Neural progenitor cell (in vitro differentiated cells): ENCODE data around the gene OBP2B. TPM values are rescaled to one million over a fixed set of nuclear protein-coding genes. Genes with fewer than 3 reads are reported as not detected.
"Not testable (repeated sequence)": the region's sequence is repeated elsewhere in the genome, so short reads cannot be mapped to it uniquely, and the experiment has no call there.

Experiments
- DNase-seq: peaks from one replicate; pipeline ENCODE4 v3.0.0-alpha.2; 2016; ENCODE audit warnings: low spot score
- H2AFZ ChIP-seq: fragments of 200-600 bp; sonication (generic); replicated peaks from 2 replicates; pipeline ENCODE4 v1.6.1; 2016; ENCODE audit warnings: antibody characterized with exemption
- H3F3A ChIP-seq: fragments of 200-600 bp; sonication (generic); 2 replicates; pipeline ENCODE4 v1.6.1; 2016; ENCODE audit warnings: antibody characterized with exemption, low read depth
- H3K27ac ChIP-seq: fragments of 200-600 bp; sonication (generic); 2 replicates; pipeline ENCODE4 v1.5.1; 2016; ENCODE audit warnings: mild to moderate bottlenecking
- H3K27me3 ChIP-seq: fragments of 200-600 bp; sonication (generic); 2 replicates; pipeline ENCODE4 v1.6.1; 2016; ENCODE audit warnings: mild to moderate bottlenecking, moderate library complexity
- H3K36me3 ChIP-seq: fragments of 200-600 bp; sonication (generic); 2 replicates; pipeline ENCODE4 v1.5.1; 2016
- H3K4me1 ChIP-seq: fragments of 200-600 bp; sonication (generic); 2 replicates; pipeline ENCODE4 v1.6.1; 2016; ENCODE audit warnings: mixed run types
- H3K4me2 ChIP-seq: fragments of 200-600 bp; sonication (generic); 2 replicates; pipeline ENCODE4 v1.6.1; 2016
- H3K4me3 ChIP-seq: fragments of 200-600 bp; sonication (generic); 2 replicates; pipeline ENCODE4 v1.5.1; 2016
- H3K79me2 ChIP-seq: fragments of 200-600 bp; sonication (generic); 2 replicates; pipeline ENCODE4 v1.6.1; 2016; ENCODE audit warnings: low read depth
- H3K9ac ChIP-seq: fragments of 200-600 bp; sonication (generic); 2 replicates; pipeline ENCODE4 v1.6.1; 2016
- H3K9me3 ChIP-seq: fragments of 200-600 bp; sonication (generic); 2 replicates; pipeline ENCODE4 v1.5.1; 2016; ENCODE audit warnings: low read depth
- H4K20me1 ChIP-seq: fragments of 200-600 bp; sonication (generic); 2 replicates; pipeline ENCODE4 v1.6.1; 2016; ENCODE audit warnings: low read depth
- H3K27ac Mint-ChIP-seq: 3 replicates; pipeline ENCODE4 v1.8.0; 2021; ENCODE audit warnings: mixed read lengths
- H3K27me3 Mint-ChIP-seq: 2 replicates; pipeline ENCODE4 v1.8.0; 2022; ENCODE audit warnings: low read depth, mild to moderate bottlenecking, inconsistent platforms, moderate library complexity, mixed read lengths; ENCODE audit not compliant: insufficient read depth
- H3K36me3 Mint-ChIP-seq: 3 replicates; pipeline ENCODE4 v1.8.0; 2021; ENCODE audit warnings: mixed read lengths
- H3K4me1 Mint-ChIP-seq: 3 replicates; pipeline ENCODE4 v1.8.0; 2021; ENCODE audit warnings: mixed read lengths
- H3K4me3 Mint-ChIP-seq: 3 replicates; pipeline ENCODE4 v1.8.0; 2021; ENCODE audit warnings: mild to moderate bottlenecking, moderate library complexity, mixed read lengths
- H3K9me3 Mint-ChIP-seq: 3 replicates; pipeline ENCODE4 v1.8.0; 2020; ENCODE audit warnings: mixed read lengths
- EZH2 ChIP-seq: fragments of 200-600 bp; sonication (generic); IDR thresholded peaks from 2 replicates; pipeline ENCODE4 v1.6.1; 2017; ENCODE audit warnings: antibody characterized with exemption, mild to moderate bottlenecking, moderate library complexity
- EZH2phosphoT487 ChIP-seq: fragments of 200-600 bp; sonication (generic); IDR thresholded peaks from 2 replicates; pipeline ENCODE4 v1.6.1; 2017; ENCODE audit warnings: antibody characterized with exemption
- total RNA-seq: library from RNA; depleted of rRNA; stranded (reverse); fragments of >200 nt; gene quantifications from 2 replicates; pipeline ENCODE4 v1.2.3, GENCODE V29; 2015; ENCODE audit warnings: low replicate concordance
- TF ChIP-seq, protein P1 (sequence below): fragments of 200-600 bp; sonication (generic); IDR thresholded peaks from 2 replicates; pipeline ENCODE4 v1.5.1; 2017; ENCODE audit warnings: antibody characterized with exemption, mild to moderate bottlenecking

OBP2B gene
- total RNA-seq, 1 donor from 2014 or later = not detected

DNA sequence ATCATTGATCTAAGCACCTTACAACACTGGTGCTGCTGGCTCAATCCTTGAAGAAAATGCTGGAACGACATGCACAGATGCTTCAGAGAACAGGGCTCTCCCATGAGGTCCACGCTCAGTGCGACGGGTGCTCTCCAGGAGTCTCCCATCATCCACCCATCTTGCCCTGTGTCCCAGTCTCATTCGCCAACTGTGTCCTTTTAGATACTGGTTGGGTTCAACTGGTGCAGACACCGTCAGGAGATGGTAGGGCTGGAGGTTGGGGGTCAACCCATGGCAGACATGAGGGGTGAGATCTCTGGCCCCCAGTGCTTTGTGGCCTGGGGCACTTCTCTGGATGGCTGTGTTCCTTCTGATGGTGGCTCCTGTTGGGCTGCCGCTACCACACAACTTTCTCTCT is 1.6 kb upstream of the OBP2B start:
- peaks cover 13% of the 10 kb centered on the region for H3K9me3 Mint-ChIP-seq
- no peaks in the 10 kb centered on the region for H3K4me1 Mint-ChIP-seq
- Histone ChIP-seq H3K79me2 (no peaks in the 10 kb centered on the region), H3K4me1 (no peaks in the 10 kb centered on the region), H3K9me3 (no peaks in the 10 kb centered on the region), H2AFZ (no peak overlapping the region), H3F3A (no peaks in the 10 kb centered on the region), H3K4me2 (no peak overlapping the region), H4K20me1 (no peaks in the 10 kb centered on the region), H3K27me3 (peaks cover 78% of the 10 kb centered on the region), H3K27ac (no peak overlapping the region), H3K36me3 (no peaks in the 10 kb centered on the region), H3K4me3 (no peak overlapping the region), H3K9ac (no peak overlapping the region)
- no peaks in the 10 kb centered on the region for H3K36me3 Mint-ChIP-seq
- DNase-seq = no peak
- TF ChIP-seq, protein P1, sequence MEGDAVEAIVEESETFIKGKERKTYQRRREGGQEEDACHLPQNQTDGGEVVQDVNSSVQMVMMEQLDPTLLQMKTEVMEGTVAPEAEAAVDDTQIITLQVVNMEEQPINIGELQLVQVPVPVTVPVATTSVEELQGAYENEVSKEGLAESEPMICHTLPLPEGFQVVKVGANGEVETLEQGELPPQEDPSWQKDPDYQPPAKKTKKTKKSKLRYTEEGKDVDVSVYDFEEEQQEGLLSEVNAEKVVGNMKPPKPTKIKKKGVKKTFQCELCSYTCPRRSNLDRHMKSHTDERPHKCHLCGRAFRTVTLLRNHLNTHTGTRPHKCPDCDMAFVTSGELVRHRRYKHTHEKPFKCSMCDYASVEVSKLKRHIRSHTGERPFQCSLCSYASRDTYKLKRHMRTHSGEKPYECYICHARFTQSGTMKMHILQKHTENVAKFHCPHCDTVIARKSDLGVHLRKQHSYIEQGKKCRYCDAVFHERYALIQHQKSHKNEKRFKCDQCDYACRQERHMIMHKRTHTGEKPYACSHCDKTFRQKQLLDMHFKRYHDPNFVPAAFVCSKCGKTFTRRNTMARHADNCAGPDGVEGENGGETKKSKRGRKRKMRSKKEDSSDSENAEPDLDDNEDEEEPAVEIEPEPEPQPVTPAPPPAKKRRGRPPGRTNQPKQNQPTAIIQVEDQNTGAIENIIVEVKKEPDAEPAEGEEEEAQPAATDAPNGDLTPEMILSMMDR = no peak
- TF ChIP-seq EZH2 = no peak
- no peak for TF ChIP-seq EZH2phosphoT487
- no peak overlapping the region for H3K27ac Mint-ChIP-seq
- no peak overlapping the region for H3K4me3 Mint-ChIP-seq
- H3K27me3 Mint-ChIP-seq = peaks cover 12% of the 10 kb centered on the region

DNA sequence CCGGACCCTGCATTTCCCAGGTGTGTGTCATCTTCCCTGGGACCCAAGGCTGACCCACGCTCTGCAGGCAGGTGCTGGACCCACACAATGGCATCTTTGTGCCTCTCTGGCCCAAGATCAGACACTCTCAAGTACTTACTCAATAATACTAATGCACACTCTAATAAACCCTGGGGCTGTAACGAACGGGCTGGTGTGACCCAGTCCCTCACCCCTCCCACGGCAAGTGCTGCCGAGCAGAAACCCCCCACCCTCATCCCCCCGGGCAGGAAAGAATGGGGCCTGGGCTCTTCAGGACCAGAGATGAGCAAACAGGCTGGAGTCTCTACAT is 1.1 kb upstream of the OBP2B start:
- H4K20me1 ChIP-seq = no peaks in the 10 kb centered on the region
- no peak overlapping the region for H3K9ac ChIP-seq
- no peaks in the 10 kb centered on the region for H3K9me3 ChIP-seq
- no peaks in the 10 kb centered on the region for H3F3A ChIP-seq
- no peak overlapping the region for H3K4me2 ChIP-seq
- Mint-ChIP-seq H3K4me3 (peak overlapping the region; percentile 24), H3K27ac (no peak overlapping the region), H3K9me3 (peaks cover 10% of the 10 kb centered on the region), H3K4me1 (no peaks in the 10 kb centered on the region), H3K27me3 (peaks cover 12% of the 10 kb centered on the region), H3K36me3 (no peaks in the 10 kb centered on the region)
- H3K27ac ChIP-seq = no peak overlapping the region
- no peak overlapping the region for H3K4me3 ChIP-seq
- TF ChIP-seq EZH2 (no peak), EZH2phosphoT487 (no peak)
- TF ChIP-seq, protein P1 = no peak
- no peaks in the 10 kb centered on the region for H3K36me3 ChIP-seq
- no peak overlapping the region for H2AFZ ChIP-seq
- no peaks in the 10 kb centered on the region for H3K4me1 ChIP-seq
- H3K79me2 ChIP-seq = no peaks in the 10 kb centered on the region
- no peak for DNase-seq
- peaks cover 74% of the 10 kb centered on the region for H3K27me3 ChIP-seq

DNA sequence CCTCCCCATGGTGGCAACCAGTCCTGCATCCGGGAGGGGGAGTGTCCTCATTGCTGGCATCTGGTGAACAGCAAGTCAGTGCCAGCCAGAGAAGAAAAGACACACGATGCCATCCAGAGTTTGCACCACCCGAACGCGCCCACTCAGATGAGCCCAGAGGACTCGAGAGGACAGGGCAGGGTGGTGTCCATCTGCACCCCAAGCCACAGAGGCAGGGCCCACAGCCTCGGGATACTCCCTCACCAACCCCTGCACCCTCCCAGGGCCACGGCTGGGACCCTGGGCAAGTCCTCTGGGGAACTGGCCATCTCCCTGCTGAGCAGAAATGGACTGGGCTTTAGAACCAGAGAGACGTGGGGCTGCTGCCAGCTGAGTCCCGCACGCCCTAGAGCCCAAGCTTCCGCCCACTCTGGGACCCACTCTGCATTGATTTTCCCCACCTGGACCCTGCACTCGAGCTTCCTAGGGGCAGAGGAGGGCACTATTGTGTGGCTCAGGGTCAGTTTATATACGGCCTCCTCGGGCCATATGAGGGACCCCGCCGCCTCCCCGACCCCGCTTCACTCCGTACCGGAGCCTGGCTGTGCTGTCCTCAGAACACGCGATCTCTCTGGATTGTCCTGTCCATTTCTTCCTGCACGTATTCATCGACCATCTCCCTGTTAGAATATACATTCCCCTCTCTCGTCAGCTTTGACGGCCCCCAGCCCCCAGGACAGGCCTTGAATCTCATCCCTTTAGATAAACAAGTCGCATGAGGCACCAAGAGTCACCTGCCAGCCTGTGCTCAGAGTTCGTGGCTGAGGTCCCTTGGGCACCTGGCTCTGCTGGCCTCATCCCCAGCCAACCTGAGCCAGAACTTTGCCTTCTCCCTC is 514 bp upstream of the OBP2B start:
- H3K4me1 ChIP-seq, H3K4me2 ChIP-seq, H4K20me1 ChIP-seq, H3K9me3 Mint-ChIP-seq, H3K27ac Mint-ChIP-seq, H3K9ac ChIP-seq, H3K4me3 ChIP-seq, H2AFZ ChIP-seq, DNase-seq, H3K4me1 Mint-ChIP-seq, H3K36me3 Mint-ChIP-seq, H3K36me3 ChIP-seq, H3F3A ChIP-seq, H3K79me2 ChIP-seq, H3K27ac ChIP-seq, H3K9me3 ChIP-seq: not testable (repeated sequence)
- peaks cover 74% of the 10 kb centered on the region for H3K27me3 ChIP-seq
- peak overlapping the region; percentile 24 for H3K4me3 Mint-ChIP-seq
- H3K27me3 Mint-ChIP-seq = peaks cover 12% of the 10 kb centered on the region

DNA sequence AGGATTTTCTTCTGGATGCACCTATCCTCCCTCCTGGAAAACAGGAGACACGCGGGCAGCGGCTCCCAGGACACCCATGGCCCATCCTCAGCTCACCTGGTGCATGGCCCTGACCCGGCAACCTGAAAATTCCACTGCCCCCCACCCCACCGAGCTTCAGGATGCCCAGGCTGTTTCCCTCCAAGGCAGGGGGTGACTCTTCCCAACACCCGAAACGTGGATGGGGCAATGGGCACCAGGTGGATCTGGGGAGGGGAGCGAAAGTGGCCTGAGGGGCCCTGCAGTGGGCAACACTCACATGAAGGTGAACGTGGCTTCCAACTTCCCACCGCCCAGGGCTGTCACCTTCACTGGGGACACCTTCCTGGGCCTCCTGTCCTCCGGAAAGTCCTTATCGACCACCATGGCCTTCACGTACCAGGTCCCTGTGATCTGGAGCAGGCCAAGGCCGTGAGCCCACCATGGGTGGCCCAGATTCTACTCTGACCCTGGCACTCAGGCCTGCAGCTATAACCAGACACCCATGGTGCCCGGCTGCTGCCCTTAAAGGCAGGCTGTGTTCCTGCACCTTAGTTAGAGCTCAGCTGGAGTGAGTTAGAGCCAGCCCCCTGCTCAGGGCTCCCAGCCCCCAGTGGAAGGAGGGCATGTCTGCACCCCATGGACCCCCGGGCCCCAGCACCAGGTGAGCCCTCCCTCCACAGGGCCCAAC is 725 bp downstream of the OBP2B start:
- H3K79me2 ChIP-seq, H3K9me3 Mint-ChIP-seq, H3K4me1 Mint-ChIP-seq, H2AFZ ChIP-seq, H3K27ac ChIP-seq, DNase-seq, H3K4me2 ChIP-seq, H3K36me3 Mint-ChIP-seq, H3K9me3 ChIP-seq, H3K4me3 Mint-ChIP-seq, H4K20me1 ChIP-seq, H3K36me3 ChIP-seq, H3K4me3 ChIP-seq, H3K9ac ChIP-seq, H3K27me3 Mint-ChIP-seq, H3F3A ChIP-seq, H3K27ac Mint-ChIP-seq, H3K4me1 ChIP-seq: not testable (repeated sequence)
- peaks cover 74% of the 10 kb centered on the region for H3K27me3 ChIP-seq
